HEK293 (cell line): Measurements from ENCODE around the gene GNG7.

Experiments used
- CTCF ChIA-PET: fragments of 350-600 bp; formaldehyde crosslinking; extraction: SDS; loops from one replicate; lab custom pipeline; 2021; ENCODE audit warnings: antibody characterized with exemption; lab: Yijun Ruan, JAX
- POLR2A ChIA-PET: fragments of 300-600 bp; formaldehyde crosslinking; extraction: SDS; loops from one replicate; lab custom pipeline; 2020; ENCODE audit warnings: antibody characterized with exemption, inconsistent platforms; lab: Yijun Ruan, JAX
- H3K27ac ChIP-seq: fragments of 200-500 bp; sonication (Bioruptor generic); 2 replicates; pipeline ENCODE4 v1.5.1; 2014; ENCODE audit warnings: low read depth, low read length, control low read depth, inconsistent platforms; ENCODE audit errors: extremely low read depth
- H3K36me3 ChIP-seq, 2 experiments: fragments of 200-500 bp in 1 of 2; sonication (Bioruptor generic) in 1 of 2; 1 replicate in 1 of 2; 2 replicates in 1 of 2; pipeline ENCODE4 v1.5.1; 2014 to 2017; ENCODE audit warnings: inconsistent platforms in 2 of 2, low read length in 2 of 2; ENCODE audit not compliant: control insufficient read depth in 2 of 2, insufficient read depth in 1 of 2
- H3K4me1 ChIP-seq: fragments of 200-500 bp; sonication (Bioruptor generic); 2 replicates; pipeline ENCODE4 v1.5.1; 2014; ENCODE audit warnings: mild to moderate bottlenecking, low read length, inconsistent platforms; ENCODE audit not compliant: control insufficient read depth, insufficient read depth
- H3K4me3 ChIP-seq: 2 replicates; pipeline ENCODE4 v1.5.1; 2011; ENCODE audit warnings: low read depth, mild to moderate bottlenecking, control low read depth, low read length, moderate library complexity
- H3K9me3 ChIP-seq: fragments of 200-500 bp; sonication (Bioruptor generic); 2 replicates; pipeline ENCODE4 v1.5.1; 2014; ENCODE audit warnings: low read depth, low read length, inconsistent platforms; ENCODE audit not compliant: control insufficient read depth, insufficient read depth
- BCL11B ChIP-seq: fragments of 450-650 bp; formaldehyde crosslinking; IDR thresholded peaks from 2 replicates; pipeline ENCODE4 v1.5.1; 2016; ENCODE audit warnings: low read depth, missing biosample characterization, missing genetic modification characterization
- KLF7 ChIP-seq: fragments of 450-650 bp; formaldehyde crosslinking; IDR thresholded peaks from 2 replicates; pipeline ENCODE4 v1.5.1; 2016; ENCODE audit warnings: missing biosample characterization, missing genetic modification characterization, borderline replicate concordance
- KLF9 ChIP-seq: fragments of 450-650 bp; formaldehyde crosslinking; IDR thresholded peaks from 2 replicates; pipeline ENCODE4 v1.5.1; 2016; ENCODE audit warnings: missing biosample characterization, missing genetic modification characterization, low read depth
- REPIN1 ChIP-seq: fragments of 450-650 bp; formaldehyde crosslinking; IDR thresholded peaks from 2 replicates; pipeline ENCODE4 v1.5.1; 2017; ENCODE audit warnings: missing biosample characterization, missing genetic modification characterization, low read depth
- SP2 ChIP-seq: fragments of 450-650 bp; formaldehyde crosslinking; IDR thresholded peaks from 2 replicates; pipeline ENCODE4 v1.5.1; 2016; ENCODE audit warnings: missing biosample characterization, missing genetic modification characterization
- YY2 ChIP-seq: fragments of 450-650 bp; formaldehyde crosslinking; IDR thresholded peaks from 2 replicates; pipeline ENCODE4 v1.5.1; 2016; ENCODE audit warnings: missing biosample characterization, missing genetic modification characterization
- ZBTB1 ChIP-seq: fragments of 450-650 bp; formaldehyde crosslinking; IDR thresholded peaks from 2 replicates; pipeline ENCODE4 v1.5.1; 2016; ENCODE audit warnings: missing biosample characterization, missing genetic modification characterization
- ZBTB17 ChIP-seq: fragments of 450-650 bp; formaldehyde crosslinking; IDR thresholded peaks from 2 replicates; pipeline ENCODE4 v1.5.1; 2016; ENCODE audit warnings: missing biosample characterization, missing genetic modification characterization
- ZFP37 ChIP-seq: fragments of 450-650 bp; formaldehyde crosslinking; IDR thresholded peaks from 2 replicates; pipeline ENCODE4 v1.5.1; 2016; ENCODE audit warnings: missing biosample characterization, missing genetic modification characterization
- ZFP41 ChIP-seq: fragments of 450-650 bp; formaldehyde crosslinking; IDR thresholded peaks from 2 replicates; pipeline ENCODE4 v1.5.1; 2016; ENCODE audit warnings: missing biosample characterization, missing genetic modification characterization, borderline replicate concordance
- ZNF19 ChIP-seq: fragments of 450-650 bp; formaldehyde crosslinking; IDR thresholded peaks from 2 replicates; pipeline ENCODE4; 2016; ENCODE audit warnings: missing biosample characterization, missing genetic modification characterization, low read depth
- ZNF2 ChIP-seq: fragments of 450-650 bp; formaldehyde crosslinking; IDR thresholded peaks from 2 replicates; pipeline ENCODE4 v1.5.1; 2016; ENCODE audit warnings: missing biosample characterization, missing genetic modification characterization
- ZNF214 ChIP-seq: fragments of 450-650 bp; formaldehyde crosslinking; IDR thresholded peaks from 2 replicates; pipeline ENCODE4 v1.5.1; 2017; ENCODE audit warnings: missing biosample characterization, mild to moderate bottlenecking, missing genetic modification characterization, borderline replicate concordance
- ZNF24 ChIP-seq: fragments of 450-650 bp; formaldehyde crosslinking; IDR thresholded peaks from 2 replicates; pipeline ENCODE4 v1.5.1; 2016; ENCODE audit warnings: missing biosample characterization, missing genetic modification characterization
- ZNF366 ChIP-seq: fragments of 450-650 bp; formaldehyde crosslinking; conservative IDR thresholded peaks from 2 replicates; pipeline ENCODE4 v1.5.1; 2016; ENCODE audit warnings: missing biosample characterization, missing genetic modification characterization
- ZNF426 ChIP-seq: fragments of 450-650 bp; formaldehyde crosslinking; IDR thresholded peaks from 2 replicates; pipeline ENCODE4 v1.5.1; 2017; ENCODE audit warnings: missing biosample characterization, missing genetic modification characterization, mild to moderate bottlenecking, inconsistent platforms, moderate library complexity
- ZNF623 ChIP-seq: fragments of 450-650 bp; formaldehyde crosslinking; IDR thresholded peaks from 2 replicates; pipeline ENCODE4 v1.5.1; 2016; ENCODE audit warnings: missing biosample characterization, missing genetic modification characterization
- ZNF660 ChIP-seq: fragments of 450-650 bp; IDR thresholded peaks from 2 replicates; pipeline ENCODE4 v1.5.1; 2018; ENCODE audit warnings: missing biosample characterization, mild to moderate bottlenecking, missing genetic modification characterization
- ZNF785 ChIP-seq: fragments of 450-650 bp; formaldehyde crosslinking; IDR thresholded peaks from 2 replicates; pipeline ENCODE4 v1.5.1; 2016; ENCODE audit warnings: missing biosample characterization, missing genetic modification characterization
- TF ChIP-seq, protein P1 (sequence below): fragments of 450-650 bp; formaldehyde crosslinking; IDR thresholded peaks from 2 replicates; pipeline ENCODE4 v1.5.1; 2016; ENCODE audit warnings: missing biosample characterization, missing genetic modification characterization
- TF ChIP-seq, protein P2 (sequence below): fragments of 450-650 bp; formaldehyde crosslinking; IDR thresholded peaks from 2 replicates; pipeline ENCODE4 v1.5.1; 2017; ENCODE audit warnings: missing biosample characterization, missing genetic modification characterization
- TF ChIP-seq, protein P3 (sequence below): fragments of 450-650 bp; formaldehyde crosslinking; IDR thresholded peaks from 2 replicates; pipeline ENCODE4 v1.5.1; 2017; ENCODE audit warnings: missing biosample characterization, missing genetic modification characterization
- TF ChIP-seq, protein P4 (sequence below): fragments of 450-650 bp; formaldehyde crosslinking; IDR thresholded peaks from 2 replicates; pipeline ENCODE4 v1.5.0; 2017; ENCODE audit warnings: missing biosample characterization, missing genetic modification characterization, borderline replicate concordance
- TF ChIP-seq, protein P5 (sequence below): fragments of 450-650 bp; formaldehyde crosslinking; IDR thresholded peaks from 2 replicates; pipeline ENCODE4 v1.5.1; 2016; ENCODE audit warnings: missing biosample characterization, missing genetic modification characterization
- TF ChIP-seq, protein P6 (sequence below): fragments of 450-650 bp; formaldehyde crosslinking; IDR thresholded peaks from 2 replicates; pipeline ENCODE4 v1.5.1; 2016; ENCODE audit warnings: missing biosample characterization, missing genetic modification characterization

GNG7 gene

DNA sequence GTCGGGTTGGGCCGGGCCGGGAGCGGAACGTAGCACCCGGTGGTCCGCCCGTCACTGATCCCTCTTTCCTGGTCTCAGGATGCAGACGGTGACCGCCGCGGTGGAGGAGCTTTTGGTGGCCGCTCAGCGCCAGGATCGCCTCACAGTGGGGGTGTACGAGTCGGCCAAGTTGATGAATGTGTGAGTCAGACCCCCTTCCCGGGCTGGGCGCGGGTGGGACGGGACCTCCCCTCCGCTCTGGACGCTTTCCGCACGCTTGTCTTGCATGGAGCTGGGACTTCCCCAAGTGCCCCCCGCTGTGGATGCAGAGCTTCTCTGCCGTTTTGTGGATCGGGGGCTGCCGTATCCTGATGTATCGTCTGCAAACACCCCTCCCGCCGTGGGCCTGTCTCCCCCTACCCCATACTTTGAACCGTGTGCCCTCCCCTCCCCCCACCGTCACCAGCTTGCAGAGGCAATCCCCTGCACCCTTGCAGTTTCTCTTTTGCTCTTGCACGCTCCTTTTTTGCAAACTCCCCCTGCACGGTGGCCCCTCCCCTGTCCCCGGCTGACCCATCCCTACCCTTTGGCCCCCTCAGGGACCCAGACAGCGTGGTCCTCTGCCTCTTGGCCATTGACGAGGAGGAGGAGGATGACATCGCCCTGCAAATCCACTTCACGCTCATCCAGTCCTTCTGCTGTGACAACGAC is 225.9 kb downstream of the GNG7 start (continued):
- TF ChIP-seq, protein P1, sequence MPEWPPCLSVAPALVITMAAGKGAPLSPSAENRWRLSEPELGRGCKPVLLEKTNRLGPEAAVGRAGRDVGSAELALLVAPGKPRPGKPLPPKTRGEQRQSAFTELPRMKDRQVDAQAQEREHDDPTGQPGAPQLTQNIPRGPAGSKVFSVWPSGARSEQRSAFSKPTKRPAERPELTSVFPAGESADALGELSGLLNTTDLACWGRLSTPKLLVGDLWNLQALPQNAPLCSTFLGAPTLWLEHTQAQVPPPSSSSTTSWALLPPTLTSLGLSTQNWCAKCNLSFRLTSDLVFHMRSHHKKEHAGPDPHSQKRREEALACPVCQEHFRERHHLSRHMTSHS (tag by site-specific recombination), result no peak
- TF ChIP-seq REPIN1, result no peak
- peak; percentile 77 for TF ChIP-seq ZNF366 (tag by site-specific recombination)
- no peak for TF ChIP-seq ZNF785 (tag by site-specific recombination)
- 0 out of 2 replicates have a peak, but pooled peaks have one; percentile 4 for TF ChIP-seq ZNF2 (tag by site-specific recombination)
- no peak for TF ChIP-seq ZNF19
- TF ChIP-seq ZBTB17 (tag by site-specific recombination), result no peak
- no peak for TF ChIP-seq ZFP41 (tag by site-specific recombination)
- TF ChIP-seq ZBTB1, result no peak
- TF ChIP-seq, protein P2, sequence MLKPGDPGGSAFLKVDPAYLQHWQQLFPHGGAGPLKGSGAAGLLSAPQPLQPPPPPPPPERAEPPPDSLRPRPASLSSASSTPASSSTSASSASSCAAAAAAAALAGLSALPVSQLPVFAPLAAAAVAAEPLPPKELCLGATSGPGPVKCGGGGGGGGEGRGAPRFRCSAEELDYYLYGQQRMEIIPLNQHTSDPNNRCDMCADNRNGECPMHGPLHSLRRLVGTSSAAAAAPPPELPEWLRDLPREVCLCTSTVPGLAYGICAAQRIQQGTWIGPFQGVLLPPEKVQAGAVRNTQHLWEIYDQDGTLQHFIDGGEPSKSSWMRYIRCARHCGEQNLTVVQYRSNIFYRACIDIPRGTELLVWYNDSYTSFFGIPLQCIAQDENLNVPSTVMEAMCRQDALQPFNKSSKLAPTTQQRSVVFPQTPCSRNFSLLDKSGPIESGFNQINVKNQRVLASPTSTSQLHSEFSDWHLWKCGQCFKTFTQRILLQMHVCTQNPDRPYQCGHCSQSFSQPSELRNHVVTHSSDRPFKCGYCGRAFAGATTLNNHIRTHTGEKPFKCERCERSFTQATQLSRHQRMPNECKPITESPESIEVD (tag by site-specific recombination), result no peak
- no peak for TF ChIP-seq ZNF214 (tag by site-specific recombination)
- TF ChIP-seq, protein P3, sequence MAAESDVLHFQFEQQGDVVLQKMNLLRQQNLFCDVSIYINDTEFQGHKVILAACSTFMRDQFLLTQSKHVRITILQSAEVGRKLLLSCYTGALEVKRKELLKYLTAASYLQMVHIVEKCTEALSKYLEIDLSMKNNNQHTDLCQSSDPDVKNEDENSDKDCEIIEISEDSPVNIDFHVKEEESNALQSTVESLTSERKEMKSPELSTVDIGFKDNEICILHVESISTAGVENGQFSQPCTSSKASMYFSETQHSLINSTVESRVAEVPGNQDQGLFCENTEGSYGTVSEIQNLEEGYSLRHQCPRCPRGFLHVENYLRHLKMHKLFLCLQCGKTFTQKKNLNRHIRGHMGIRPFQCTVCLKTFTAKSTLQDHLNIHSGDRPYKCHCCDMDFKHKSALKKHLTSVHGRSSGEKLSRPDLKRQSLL, result no peak
- 0 out of 2 replicates have a peak, but pooled peaks have one; percentile 11 for TF ChIP-seq ZFP37 (tag by site-specific recombination)
- TF ChIP-seq KLF7 (tag by site-specific recombination), result no peak

DNA sequence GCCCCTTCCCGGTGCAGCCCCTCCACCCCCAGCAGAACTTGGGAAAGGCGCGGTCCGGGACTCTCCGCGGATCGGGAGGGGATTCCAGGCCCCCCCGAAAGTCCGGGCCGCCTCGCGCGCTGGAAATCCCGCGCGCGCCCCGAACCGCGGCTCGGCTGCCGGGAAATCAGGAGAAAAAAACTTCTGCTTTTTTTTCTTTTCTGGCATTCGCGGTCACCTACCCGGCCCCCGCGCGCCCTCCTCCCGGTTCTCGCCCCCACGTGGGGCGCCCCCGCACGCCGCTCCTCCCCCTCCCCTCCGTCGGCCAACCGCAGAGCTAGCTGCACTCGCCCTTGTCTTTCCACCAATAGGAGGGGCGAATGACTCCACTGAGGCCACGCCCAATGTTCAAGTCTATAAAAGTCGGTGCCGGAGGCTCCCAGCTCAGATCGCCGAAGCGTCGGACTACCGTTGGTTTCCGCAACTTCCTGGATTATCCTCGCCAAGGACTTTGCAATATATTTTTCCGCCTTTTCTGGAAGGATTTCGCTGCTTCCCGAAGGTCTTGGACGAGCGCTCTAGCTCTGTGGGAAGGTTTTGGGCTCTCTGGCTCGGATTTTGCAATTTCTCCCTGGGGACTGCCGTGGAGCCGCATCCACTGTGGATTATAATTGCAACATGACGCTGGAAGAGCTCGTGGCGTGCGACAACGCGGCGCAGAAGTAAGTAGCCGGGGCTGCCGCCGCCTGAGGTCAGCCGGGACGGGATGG is 226.6 kb downstream of the GNG7 start, which contains the start of gene GADD45B:
GADD45B (plus strand) TSS at position 426 of the 749 bp plus-strand sequence; CDS start at position 658, 232 bp downstream.
- Histone ChIP-seq H3K4me3 (peak within 1 kb of the TSS; percentile 95), H3K36me3 (peaks cover 0 to 6% of the 10 kb centered on the region in 2 experiments; a peak in 1 of 3 replicates), H3K9me3 (no peaks in the 10 kb centered on the region), H3K4me1 (peaks cover 15% of the 10 kb centered on the region), H3K27ac (peak within 1 kb of the TSS; percentile 68)
- CTCF ChIA-PET, result interaction anchor here (0.6 to 3.7 kb wide), 10 partner anchors 54 to 454 kb away, joined by 3 to 27 read pairs (median 5); no protein-coding TSS in a partner anchor
- POLR2A ChIA-PET, result interaction anchor here (0.6 to 6.4 kb wide), 77 partner anchors 9 to 1867 kb away, joined by 3 to 374 read pairs (median 7); partner anchors contain the start of genes DOT1L, LMNB2, LSM7 and MPND
- TF ChIP-seq YY2 (tag by site-specific recombination) (0 out of 2 replicates have a peak, but pooled peaks have one; percentile 20), BCL11B (tag by site-specific recombination) (0 out of 2 replicates have a peak, but pooled peaks have one; percentile 4), ZNF24 (tag by site-specific recombination) (0 out of 2 replicates have a peak, but pooled peaks have one; percentile 16), ZNF623 (tag by site-specific recombination) (peak; percentile 32; the same call in 1 of the 2 replicates), ZNF426 (tag by site-specific recombination) (no peak), SP2 (tag by site-specific recombination) (peak; percentile 89), ZNF660 (tag by site-specific recombination) (peak; percentile 85; the same call in 1 of the 2 replicates), ZBTB17 (tag by site-specific recombination) (peak; percentile 76), KLF9 (tag by site-specific recombination) (peak; percentile 13; the same call in 1 of the 2 replicates)
- TF ChIP-seq, protein P4, sequence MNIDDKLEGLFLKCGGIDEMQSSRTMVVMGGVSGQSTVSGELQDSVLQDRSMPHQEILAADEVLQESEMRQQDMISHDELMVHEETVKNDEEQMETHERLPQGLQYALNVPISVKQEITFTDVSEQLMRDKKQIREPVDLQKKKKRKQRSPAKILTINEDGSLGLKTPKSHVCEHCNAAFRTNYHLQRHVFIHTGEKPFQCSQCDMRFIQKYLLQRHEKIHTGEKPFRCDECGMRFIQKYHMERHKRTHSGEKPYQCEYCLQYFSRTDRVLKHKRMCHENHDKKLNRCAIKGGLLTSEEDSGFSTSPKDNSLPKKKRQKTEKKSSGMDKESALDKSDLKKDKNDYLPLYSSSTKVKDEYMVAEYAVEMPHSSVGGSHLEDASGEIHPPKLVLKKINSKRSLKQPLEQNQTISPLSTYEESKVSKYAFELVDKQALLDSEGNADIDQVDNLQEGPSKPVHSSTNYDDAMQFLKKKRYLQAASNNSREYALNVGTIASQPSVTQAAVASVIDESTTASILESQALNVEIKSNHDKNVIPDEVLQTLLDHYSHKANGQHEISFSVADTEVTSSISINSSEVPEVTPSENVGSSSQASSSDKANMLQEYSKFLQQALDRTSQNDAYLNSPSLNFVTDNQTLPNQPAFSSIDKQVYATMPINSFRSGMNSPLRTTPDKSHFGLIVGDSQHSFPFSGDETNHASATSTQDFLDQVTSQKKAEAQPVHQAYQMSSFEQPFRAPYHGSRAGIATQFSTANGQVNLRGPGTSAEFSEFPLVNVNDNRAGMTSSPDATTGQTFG (tag by site-specific recombination), result 0 out of 2 replicates have a peak, but pooled peaks have one; percentile 75
- TF ChIP-seq, protein P5, sequence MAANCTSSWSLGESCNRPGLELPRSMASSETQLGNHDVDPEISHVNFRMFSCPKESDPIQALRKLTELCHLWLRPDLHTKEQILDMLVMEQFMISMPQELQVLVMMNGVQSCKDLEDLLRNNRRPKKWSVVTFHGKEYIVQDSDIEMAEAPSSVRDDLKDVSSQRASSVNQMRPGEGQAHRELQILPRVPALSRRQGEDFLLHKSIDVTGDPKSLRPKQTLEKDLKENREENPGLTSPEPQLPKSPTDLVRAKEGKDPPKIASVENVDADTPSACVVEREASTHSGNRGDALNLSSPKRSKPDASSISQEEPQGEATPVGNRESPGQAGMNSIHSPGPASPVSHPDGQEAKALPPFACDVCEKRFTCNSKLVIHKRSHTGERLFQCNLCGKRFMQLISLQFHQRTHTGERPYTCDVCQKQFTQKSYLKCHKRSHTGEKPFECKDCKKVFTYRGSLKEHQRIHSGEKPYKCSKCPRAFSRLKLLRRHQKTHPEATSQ (tag by site-specific recombination), result no peak
- TF ChIP-seq, protein P6, sequence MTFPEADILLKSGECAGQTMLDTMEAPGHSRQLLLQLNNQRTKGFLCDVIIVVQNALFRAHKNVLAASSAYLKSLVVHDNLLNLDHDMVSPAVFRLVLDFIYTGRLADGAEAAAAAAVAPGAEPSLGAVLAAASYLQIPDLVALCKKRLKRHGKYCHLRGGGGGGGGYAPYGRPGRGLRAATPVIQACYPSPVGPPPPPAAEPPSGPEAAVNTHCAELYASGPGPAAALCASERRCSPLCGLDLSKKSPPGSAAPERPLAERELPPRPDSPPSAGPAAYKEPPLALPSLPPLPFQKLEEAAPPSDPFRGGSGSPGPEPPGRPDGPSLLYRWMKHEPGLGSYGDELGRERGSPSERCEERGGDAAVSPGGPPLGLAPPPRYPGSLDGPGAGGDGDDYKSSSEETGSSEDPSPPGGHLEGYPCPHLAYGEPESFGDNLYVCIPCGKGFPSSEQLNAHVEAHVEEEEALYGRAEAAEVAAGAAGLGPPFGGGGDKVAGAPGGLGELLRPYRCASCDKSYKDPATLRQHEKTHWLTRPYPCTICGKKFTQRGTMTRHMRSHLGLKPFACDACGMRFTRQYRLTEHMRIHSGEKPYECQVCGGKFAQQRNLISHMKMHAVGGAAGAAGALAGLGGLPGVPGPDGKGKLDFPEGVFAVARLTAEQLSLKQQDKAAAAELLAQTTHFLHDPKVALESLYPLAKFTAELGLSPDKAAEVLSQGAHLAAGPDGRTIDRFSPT (tag by site-specific recombination), result no peak
